Neuronal stem cell (in vitro differentiated cells): ENCODE data around the gene BBIP1.

ENCODE experiments used
- DNase-seq: peaks from one replicate; pipeline ENCODE4 v3.0.0-alpha.2; 2013; ENCODE audit warnings: low spot score
- H2AFZ ChIP-seq: one replicate; pipeline ENCODE4 v1.6.1; 2013; ENCODE audit warnings: mild to moderate bottlenecking, low read length, inconsistent platforms
- H2AK5ac ChIP-seq: 2 replicates; pipeline ENCODE4 v1.6.1; 2013; ENCODE audit warnings: low read depth, mild to moderate bottlenecking, inconsistent platforms, low read length, moderate library complexity, mixed read lengths
- H2BK120ac ChIP-seq: 2 replicates; pipeline ENCODE4 v1.6.1; 2013; ENCODE audit warnings: low read depth, mild to moderate bottlenecking, inconsistent platforms, low read length, moderate library complexity, mixed read lengths
- H2BK12ac ChIP-seq: one replicate; pipeline ENCODE4 v1.6.1; 2013; ENCODE audit warnings: low read length, inconsistent platforms
- H2BK15ac ChIP-seq: 2 replicates; pipeline ENCODE4 v1.6.1; 2013; ENCODE audit warnings: mild to moderate bottlenecking, low read length, inconsistent platforms, mixed read lengths
- H2BK5ac ChIP-seq: one replicate; pipeline ENCODE4 v1.6.1; 2013; ENCODE audit warnings: inconsistent platforms, mild to moderate bottlenecking, low read length, moderate library complexity
- H3K14ac ChIP-seq: one replicate; pipeline ENCODE4 v1.6.1; 2013; ENCODE audit warnings: low read length, inconsistent platforms
- H3K18ac ChIP-seq: 2 replicates; pipeline ENCODE4 v1.6.1; 2013; ENCODE audit warnings: low read length, inconsistent platforms
- H3K23ac ChIP-seq: 2 replicates; pipeline ENCODE4 v1.6.1; 2013; ENCODE audit warnings: low read depth, mild to moderate bottlenecking, mixed read lengths, low read length, inconsistent platforms; ENCODE audit not compliant: poor library complexity
- H3K27ac ChIP-seq: replicated peaks from 3 replicates; pipeline ENCODE4 v1.5.1; 2013; ENCODE audit warnings: low read length, inconsistent platforms
- H3K27me3 ChIP-seq, 3 experiments: 2 replicates each; pipeline ENCODE4 v1.6.1; 2013; ENCODE audit warnings: low read length in 3 of 3, mild to moderate bottlenecking in 2 of 3, inconsistent platforms in 1 of 3, low read depth in 1 of 3, mixed read lengths in 1 of 3, moderate library complexity in 1 of 3; ENCODE audit not compliant: control insufficient read depth in 3 of 3, insufficient read depth in 3 of 3
- H3K36me3 ChIP-seq, 2 donors: replicated peaks in 1 of 2; 2 replicates each; pipeline ENCODE4 v1.6.1; 2013; ENCODE audit warnings: low read length in 2 of 2; ENCODE audit not compliant: control insufficient read depth in 2 of 2, insufficient read depth in 2 of 2
- H3K4ac ChIP-seq: 2 replicates; pipeline ENCODE4 v1.6.1; 2013; ENCODE audit warnings: inconsistent platforms, mild to moderate bottlenecking, low read length, moderate library complexity
- H3K4me1 ChIP-seq, 2 donors: 1 replicate in 1 of 2; 2 replicates in 1 of 2; pipeline ENCODE4 v1.6.1; 2013; ENCODE audit warnings: low read length in 2 of 2, low read depth in 1 of 2; ENCODE audit not compliant: control insufficient read depth in 2 of 2, insufficient read depth in 1 of 2
- H3K4me2 ChIP-seq: one replicate; pipeline ENCODE4 v1.6.1; 2013; ENCODE audit warnings: mild to moderate bottlenecking, low read length, inconsistent platforms; ENCODE audit not compliant: insufficient read depth, poor library complexity, severe bottlenecking
- H3K4me3 ChIP-seq, 2 donors: 2 replicates each; pipeline ENCODE4 v1.5.1; 2013; ENCODE audit warnings: low read length in 2 of 2, mild to moderate bottlenecking in 2 of 2, inconsistent platforms in 1 of 2, moderate library complexity in 1 of 2
- H3K79me1 ChIP-seq: one replicate; pipeline ENCODE4 v1.6.1; 2013; ENCODE audit warnings: low read depth, mild to moderate bottlenecking, inconsistent platforms, low read length, moderate library complexity
- H3K9ac ChIP-seq: one replicate; pipeline ENCODE4 v1.6.1; 2013; ENCODE audit warnings: mild to moderate bottlenecking, low read depth, low read length, inconsistent platforms; ENCODE audit not compliant: poor library complexity
- H3K9me3 ChIP-seq, 2 donors: replicated peaks in 1 of 2; 2 replicates each; pipeline versions ENCODE3 to v1.6.1; 2013; ENCODE audit warnings: low read length in 2 of 2, mild to moderate bottlenecking in 2 of 2, inconsistent platforms in 1 of 2, low read depth in 1 of 2, mixed read lengths in 1 of 2, moderate library complexity in 1 of 2; ENCODE audit not compliant: control insufficient read depth in 2 of 2, insufficient read depth in 1 of 2
- H4K8ac ChIP-seq: one replicate; pipeline ENCODE4 v1.6.1; 2013; ENCODE audit warnings: low read depth, mild to moderate bottlenecking, inconsistent platforms, low read length, moderate library complexity
- H4K91ac ChIP-seq: one replicate; pipeline ENCODE4 v1.6.1; 2013; ENCODE audit warnings: low read length, low read depth, mild to moderate bottlenecking, inconsistent platforms; ENCODE audit not compliant: poor library complexity
- WGBS, 2 donors: extraction: QIAGEN DNeasy Blood & Tissue Kit; methylation state at CpG; one replicate each; pipeline ENCODE4 v1.1.7; 2013; ENCODE audit warnings: missing lambda C conversion rate in 2 of 2, mixed read lengths in 1 of 2; ENCODE audit not compliant: insufficient read length in 2 of 2, insufficient replicate concordance in 1 of 2; ENCODE audit errors: extremely low coverage in 2 of 2; 5-methylcytosine and 5-hydroxymethylcytosine counted together

BBIP1 gene

DNA sequence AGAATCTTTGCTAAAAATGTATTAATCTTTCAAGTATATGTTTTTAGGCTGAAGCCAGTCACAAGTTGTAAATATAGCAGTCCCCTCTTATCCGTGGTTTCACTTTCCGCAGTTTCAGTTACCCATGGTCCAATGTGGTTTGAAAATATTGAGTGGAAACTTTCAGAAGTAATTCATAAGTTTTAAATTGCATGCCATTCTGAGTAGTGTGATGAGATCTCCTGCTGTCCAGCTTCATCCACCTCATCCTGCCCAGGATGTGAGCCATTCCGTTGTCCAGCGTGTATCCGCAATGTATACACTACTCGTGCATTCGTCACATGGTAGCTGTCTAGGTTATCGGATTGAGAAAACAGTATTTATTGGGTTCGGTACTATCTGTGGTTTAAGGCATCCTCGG, 35.1 kb downstream of the BBIP1 start:
- no peak for DNase-seq
- WGBS, 2 donors = no CpG with 5 or more reads among the region's 10 CpGs
- H3K79me1 ChIP-seq = no peaks in the 10 kb centered on the region

DNA sequence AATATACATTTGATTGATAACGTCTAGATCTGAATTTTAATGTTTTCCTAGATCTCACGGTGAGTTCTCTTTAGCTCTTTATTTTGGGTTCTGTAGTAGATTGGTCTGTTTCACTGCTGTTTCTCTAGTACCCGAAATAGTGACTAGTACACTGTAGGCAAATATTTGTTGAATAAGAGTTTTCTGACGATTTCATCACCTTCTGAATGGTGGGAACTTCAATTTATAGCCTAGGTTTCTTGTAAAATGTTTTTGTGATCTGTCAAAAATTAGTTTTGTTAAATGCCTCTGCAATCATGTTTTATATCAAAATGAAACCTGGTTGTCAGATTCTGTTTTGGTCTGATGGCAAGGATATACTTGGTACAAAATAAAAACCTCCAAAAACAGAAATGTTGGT, 37.1 kb downstream of the BBIP1 start:
- H3K4ac ChIP-seq = no peak overlapping the region
- no peak overlapping the region for H3K9ac ChIP-seq
- no peaks in the 10 kb centered on the region for H3K4me1 ChIP-seq
- no peak overlapping the region for H4K8ac ChIP-seq
- no peak overlapping the region for H3K18ac ChIP-seq
- H2BK15ac ChIP-seq = no peak overlapping the region
- H3K4me3 ChIP-seq = no peak overlapping the region
- no peak for DNase-seq
- H3K9me3 ChIP-seq = no peaks in the 10 kb centered on the region
- no peak overlapping the region for H3K23ac ChIP-seq
- no peak overlapping the region for H4K91ac ChIP-seq
- no CpG with 5 or more reads among the region's 4 CpGs for WGBS, 2 donors
- H3K36me3 ChIP-seq = peaks cover 6 to 98% of the 10 kb centered on the region in 2 donors
- no peak overlapping the region for H2BK12ac ChIP-seq
- H2AFZ ChIP-seq = no peak overlapping the region
- no peak overlapping the region for H3K4me2 ChIP-seq
- no peaks in the 10 kb centered on the region for H3K79me1 ChIP-seq
- H3K27ac ChIP-seq = no peak overlapping the region
- H2AK5ac ChIP-seq = no peak overlapping the region
- H3K14ac ChIP-seq = no peak overlapping the region
- H2BK5ac ChIP-seq = no peak overlapping the region
- H3K27me3 ChIP-seq = no peaks in the 10 kb centered on the region
- no peak overlapping the region for H2BK120ac ChIP-seq

More for the DNA sequence above, 35.1 kb downstream of the BBIP1 start:
- Histone ChIP-seq H3K4me2 (no peak overlapping the region), H3K4me1 (no peaks in the 10 kb centered on the region), H3K18ac (no peak overlapping the region), H3K4me3 (no peak overlapping the region), H3K23ac (no peak overlapping the region), H2BK15ac (no peak overlapping the region), H3K9ac (no peak overlapping the region), H3K27me3 (no peaks in the 10 kb centered on the region), H4K8ac (no peak overlapping the region), H2BK5ac (no peak overlapping the region), H2AK5ac (no peak overlapping the region), H4K91ac (no peak overlapping the region), H3K14ac (no peak overlapping the region), H3K36me3 (peaks cover 6 to 99% of the 10 kb centered on the region in 2 donors), H2AFZ (no peak overlapping the region), H3K4ac (no peak overlapping the region), H3K27ac (no peak overlapping the region), H3K9me3 (no peaks in the 10 kb centered on the region), H2BK120ac (no peak overlapping the region), H2BK12ac (no peak overlapping the region)

DNA sequence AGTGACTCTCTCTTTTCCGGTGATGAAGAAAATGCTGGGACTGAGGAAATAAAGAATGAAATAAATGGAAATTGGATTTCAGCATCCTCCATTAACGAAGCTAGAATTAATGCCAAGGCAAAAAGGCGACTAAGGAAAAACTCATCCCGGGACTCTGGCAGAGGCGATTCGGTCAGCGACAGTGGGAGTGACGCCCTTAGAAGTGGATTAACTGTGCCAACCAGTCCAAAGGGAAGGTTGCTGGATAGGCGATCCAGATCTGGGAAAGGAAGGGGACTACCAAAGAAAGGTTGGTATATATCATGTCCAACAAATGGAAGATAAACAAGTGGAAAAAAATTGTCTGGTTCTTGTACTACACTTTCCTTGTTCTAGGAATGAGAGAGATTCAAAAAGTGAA, 37.7 kb downstream of the BBIP1 start:
- Histone ChIP-seq H3K27ac (no peak overlapping the region), H4K8ac (no peak overlapping the region), H3K27me3 (no peaks in the 10 kb centered on the region), H3K4me2 (no peak overlapping the region), H3K14ac (no peak overlapping the region), H2BK15ac (no peak overlapping the region), H2BK5ac (no peak overlapping the region), H2AFZ (no peak overlapping the region), H2BK12ac (no peak overlapping the region), H3K9me3 (no peaks in the 10 kb centered on the region), H2AK5ac (no peak overlapping the region), H3K36me3 (peaks cover 3 to 98% of the 10 kb centered on the region in 2 donors), H3K4me3 (no peak overlapping the region), H2BK120ac (no peak overlapping the region), H3K4ac (no peak overlapping the region), H3K4me1 (no peaks in the 10 kb centered on the region), H3K23ac (no peak overlapping the region), H3K79me1 (no peaks in the 10 kb centered on the region), H4K91ac (no peak overlapping the region), H3K18ac (no peak overlapping the region), H3K9ac (no peak overlapping the region)
- no peak for DNase-seq
- WGBS, 2 donors = no CpG with 5 or more reads among the region's 9 CpGs

DNA sequence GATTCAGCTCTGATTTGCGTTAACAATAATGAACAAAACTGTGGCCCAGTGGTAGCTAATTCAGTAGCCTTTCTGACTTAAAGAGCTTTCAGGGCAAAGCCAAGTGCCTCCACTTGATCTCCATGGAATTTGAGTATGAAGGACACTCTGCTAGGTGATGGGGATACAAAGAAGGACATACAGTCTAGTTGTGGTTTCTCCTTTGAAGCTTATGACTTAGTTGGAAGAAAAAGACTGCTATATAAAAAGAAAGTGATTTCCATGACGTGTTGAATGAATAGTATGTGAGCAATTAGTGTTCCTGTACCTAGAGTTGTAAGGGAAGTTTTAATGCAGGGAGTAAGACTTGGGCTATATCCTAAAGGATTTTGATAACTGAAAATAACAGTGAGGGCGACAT, 39.0 kb downstream of the BBIP1 start:
- no peak overlapping the region for H2BK120ac ChIP-seq
- no peaks in the 10 kb centered on the region for H3K27me3 ChIP-seq
- H2BK15ac ChIP-seq = no peak overlapping the region
- H4K91ac ChIP-seq = no peak overlapping the region
- H3K23ac ChIP-seq = no peak overlapping the region
- no peaks in the 10 kb centered on the region for H3K79me1 ChIP-seq
- H2BK5ac ChIP-seq = no peak overlapping the region
- no CpG with 5 or more reads among the region's 3 CpGs for WGBS, 2 donors
- no peak for DNase-seq
- H3K4me3 ChIP-seq = no peak overlapping the region
- H3K14ac ChIP-seq = no peak overlapping the region
- no peak overlapping the region for H2AFZ ChIP-seq
- no peaks in the 10 kb centered on the region for H3K9me3 ChIP-seq
- no peaks in the 10 kb centered on the region for H3K4me1 ChIP-seq
- H2AK5ac ChIP-seq = no peak overlapping the region
- H3K36me3 ChIP-seq = peaks cover 5 to 92% of the 10 kb centered on the region in 2 donors
- no peak overlapping the region for H3K27ac ChIP-seq
- H3K9ac ChIP-seq = no peak overlapping the region
- no peak overlapping the region for H3K4me2 ChIP-seq
- no peak overlapping the region for H2BK12ac ChIP-seq
- no peak overlapping the region for H3K4ac ChIP-seq
- no peak overlapping the region for H3K18ac ChIP-seq
- no peak overlapping the region for H4K8ac ChIP-seq
